Central memory CD4-positive, alpha-beta T cell (primary cell): ENCODE results near the gene PITX1.
"Not testable (repeated sequence)": the region's sequence is repeated elsewhere in the genome, so short reads cannot be mapped to it uniquely, and the experiment has no call there.

Experiments used
- DNase-seq: peaks from one replicate; pipeline ENCODE4 v3.0.0; 2022

The PITX1 gene

DNA sequence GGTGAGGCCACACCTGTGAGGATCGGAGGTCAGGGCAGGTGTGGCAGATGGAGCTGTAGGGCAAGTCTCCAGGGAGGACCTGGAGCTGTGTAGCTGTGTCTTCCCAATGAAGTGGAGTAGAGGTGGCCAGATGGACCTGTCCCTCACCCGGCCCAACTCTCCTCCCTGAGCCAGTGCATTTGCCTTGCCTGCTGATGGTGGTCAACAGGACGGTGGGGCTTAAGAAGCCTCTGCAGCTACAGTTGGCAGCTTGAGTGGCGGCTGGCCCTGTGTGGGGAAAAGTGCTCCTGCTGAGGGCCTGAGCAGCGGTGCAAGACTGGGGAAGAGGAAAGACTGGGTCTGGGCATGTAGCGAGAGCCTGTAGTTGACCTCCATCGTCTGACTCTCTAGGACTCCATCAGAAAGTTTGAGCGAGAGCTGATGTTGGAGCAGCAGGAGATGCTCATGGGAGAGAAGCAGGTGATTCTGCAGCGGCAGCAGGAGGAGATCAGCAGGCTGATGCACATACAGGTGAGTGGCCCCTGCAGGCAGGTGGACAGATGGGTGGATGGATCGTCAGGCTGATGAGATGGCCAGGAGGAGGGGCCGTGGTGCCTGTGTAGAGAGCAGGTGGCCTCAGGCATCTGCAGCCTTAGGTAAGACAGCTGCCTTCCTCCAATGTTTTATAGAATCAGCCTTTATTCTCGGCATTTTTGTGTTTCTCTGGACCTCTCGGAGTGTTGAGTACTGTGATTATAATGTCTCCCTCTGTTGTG lies 24.9 kb downstream of the PITX1 start:
- DNase-seq, result no peak

DNA sequence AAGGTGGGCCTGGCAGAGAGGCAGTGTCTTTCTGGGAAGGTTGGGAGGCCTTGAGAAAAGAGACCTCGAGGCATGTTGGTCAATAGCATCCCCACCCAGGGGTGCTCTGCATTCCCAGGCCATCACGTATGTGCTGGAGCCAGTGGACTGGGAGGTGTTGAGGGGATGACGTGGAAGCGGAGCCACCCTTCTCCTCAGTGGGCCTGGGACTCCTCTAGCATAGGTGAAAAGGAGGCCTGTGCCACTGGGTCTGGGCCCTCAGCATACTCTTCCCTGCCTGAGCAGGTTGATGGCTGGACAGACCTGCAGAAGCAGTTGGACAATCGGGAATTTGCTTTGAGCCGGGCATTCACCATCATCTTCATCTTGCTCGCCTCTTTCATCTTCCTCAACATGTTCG lies 25.5 kb downstream of the PITX1 start:
- no peak for DNase-seq

DNA sequence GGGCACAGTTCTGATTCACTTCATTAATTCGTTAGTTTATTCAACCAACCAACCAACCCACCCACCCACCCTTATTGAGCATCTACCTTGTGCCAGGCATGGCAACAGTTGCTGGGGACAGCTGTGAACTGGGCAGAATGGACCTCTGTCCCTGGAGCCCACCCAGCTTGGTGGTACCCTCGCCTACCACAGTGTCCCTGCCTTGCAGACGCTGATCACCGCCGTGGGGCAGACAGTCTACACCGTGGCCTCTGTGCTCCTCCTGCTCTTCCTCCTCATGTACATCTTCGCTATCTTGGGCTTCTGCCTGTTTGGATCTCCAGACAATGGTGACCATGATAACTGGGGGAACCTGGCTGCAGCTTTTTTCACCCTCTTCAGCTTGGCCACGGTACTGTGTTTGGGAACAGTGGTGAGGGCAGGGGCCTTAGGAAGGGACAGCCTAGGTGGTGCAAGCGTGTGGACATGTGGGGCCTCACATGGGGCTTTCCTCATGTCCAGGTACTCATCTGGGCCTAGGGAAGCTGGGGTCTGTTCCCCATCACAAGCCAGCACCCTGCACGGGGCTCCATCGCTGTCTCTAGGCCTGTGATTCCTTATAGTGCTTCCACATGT lies 26.2 kb downstream of the PITX1 start:
- DNase-seq, result no peak

DNA sequence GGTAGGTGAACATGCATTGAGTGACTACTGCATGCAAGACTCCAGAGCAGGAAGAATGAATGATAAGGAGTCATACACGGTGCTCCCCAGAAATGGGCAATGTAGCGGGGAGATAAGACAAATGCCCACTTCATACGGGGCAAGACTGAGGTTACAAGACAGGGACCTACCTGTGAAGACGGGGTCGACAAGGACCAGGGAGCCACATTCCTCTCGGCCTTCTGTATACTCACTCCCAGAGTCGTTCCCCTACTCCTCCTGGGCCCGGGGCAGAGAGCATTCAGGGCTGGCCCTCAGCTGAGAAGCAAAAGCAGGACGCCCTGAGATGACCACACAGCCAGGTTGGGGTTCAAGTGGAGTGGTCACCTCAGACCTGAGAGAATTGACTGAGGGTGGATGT lies 26.7 kb downstream of the PITX1 start:
- DNase-seq, result no peak

DNA sequence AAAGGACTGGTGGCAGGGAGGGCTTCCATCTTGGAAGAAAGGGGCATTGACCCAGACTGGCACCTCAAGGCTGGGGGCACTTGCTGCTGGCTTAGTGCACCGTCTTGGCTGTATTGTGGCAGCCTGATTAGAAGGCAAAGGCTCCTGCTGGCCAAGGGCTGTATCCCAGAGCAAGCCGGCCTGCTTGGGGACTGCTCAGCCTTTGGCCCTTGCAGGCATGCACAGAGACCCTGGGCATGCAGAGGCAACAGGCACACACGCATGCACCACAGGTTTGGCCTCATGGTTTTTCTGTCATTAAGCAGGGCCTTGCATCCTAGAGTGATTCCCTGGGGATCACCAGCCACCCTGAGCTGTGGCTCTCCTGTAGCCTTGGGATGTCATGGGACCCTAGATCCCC lies 29.0 kb downstream of the PITX1 start:
- no peak for DNase-seq

DNA sequence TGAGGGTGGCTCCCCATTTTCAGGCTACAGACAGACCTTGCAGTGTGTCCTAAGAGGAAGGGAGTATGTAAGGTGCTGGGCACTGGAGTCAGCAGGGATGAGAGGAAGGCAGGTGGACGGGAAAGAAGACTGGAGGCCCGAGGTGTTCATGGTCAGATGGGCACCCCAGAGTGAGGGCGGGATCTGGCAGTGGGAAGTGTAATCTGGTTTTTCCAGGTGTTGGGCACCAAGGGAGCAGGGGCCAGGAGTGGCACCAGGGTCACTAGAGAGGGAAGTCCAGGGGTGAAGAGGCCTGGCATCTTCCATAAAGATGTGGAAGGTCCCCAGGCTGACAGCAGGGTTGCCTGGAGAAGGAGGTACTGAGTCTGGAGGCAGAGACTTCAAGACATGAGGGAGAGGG lies 29.7 kb downstream of the PITX1 start:
- no peak for DNase-seq

DNA sequence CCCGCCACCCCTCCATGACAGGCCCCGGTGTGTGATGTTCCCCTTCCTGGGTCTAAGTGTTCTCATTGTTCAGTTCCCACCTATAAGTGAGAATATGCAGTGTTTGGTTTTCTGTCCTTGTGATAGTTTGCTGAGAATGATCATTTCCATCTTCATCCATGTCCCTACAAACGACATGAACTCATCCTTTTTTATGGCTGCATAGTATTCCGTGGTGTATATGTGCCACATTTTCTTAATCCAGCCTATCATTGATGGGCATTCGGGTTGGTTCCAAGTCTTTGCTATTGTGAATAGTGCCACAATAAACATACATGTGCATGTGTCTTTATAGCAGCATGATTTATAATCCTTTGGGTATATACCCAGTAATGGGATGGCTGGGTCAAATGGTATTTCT lies 36.0 kb downstream of the PITX1 start:
- DNase-seq, result not testable (repeated sequence)

DNA sequence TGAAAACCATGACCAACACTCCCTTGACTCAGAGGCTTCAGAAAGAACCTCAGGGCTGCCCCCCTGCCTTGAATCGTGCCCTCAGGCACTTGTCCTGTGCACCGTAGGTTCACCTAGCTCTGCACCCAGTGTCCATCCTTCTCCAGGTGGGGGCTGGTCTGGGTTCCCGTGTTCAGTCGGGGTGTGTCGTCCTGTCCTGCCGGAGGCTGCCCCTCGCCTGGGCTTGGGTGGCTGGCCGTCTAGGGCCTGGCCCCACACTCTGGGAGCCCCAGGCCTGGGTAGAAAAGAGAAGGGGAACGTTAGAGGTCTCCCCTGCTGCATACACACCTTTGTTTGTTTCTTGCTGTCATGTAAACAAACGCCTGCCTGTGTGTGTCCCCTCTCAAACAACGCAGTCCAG lies 37.0 kb downstream of the PITX1 start:
- no peak for DNase-seq

DNA sequence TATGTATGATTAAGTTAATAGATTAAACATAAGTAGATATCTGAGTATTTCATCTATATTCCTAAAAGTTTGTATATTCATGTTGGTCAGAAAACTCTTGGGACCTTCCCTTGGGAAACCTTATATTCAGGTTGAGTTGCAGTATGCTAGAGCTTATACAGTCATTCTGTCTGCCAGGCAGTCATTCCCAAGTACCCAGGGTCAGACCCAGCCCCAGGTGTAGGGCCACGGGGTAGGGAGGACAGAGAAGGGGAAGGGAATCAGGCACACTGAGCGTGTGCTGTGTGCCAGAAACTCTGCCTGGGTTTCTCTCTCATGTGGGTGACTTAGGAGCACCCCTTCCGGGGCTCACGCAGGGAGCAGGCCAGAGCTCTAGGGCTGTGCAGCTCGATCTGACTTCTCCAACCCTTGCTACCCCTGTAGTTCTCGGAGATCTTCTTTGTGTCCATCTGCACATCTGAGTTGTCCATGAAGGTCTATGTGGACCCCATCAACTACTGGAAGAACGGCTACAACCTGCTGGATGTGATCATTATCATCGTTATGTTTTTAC lies 38.1 kb downstream of the PITX1 start:
- DNase-seq, result no peak

DNA sequence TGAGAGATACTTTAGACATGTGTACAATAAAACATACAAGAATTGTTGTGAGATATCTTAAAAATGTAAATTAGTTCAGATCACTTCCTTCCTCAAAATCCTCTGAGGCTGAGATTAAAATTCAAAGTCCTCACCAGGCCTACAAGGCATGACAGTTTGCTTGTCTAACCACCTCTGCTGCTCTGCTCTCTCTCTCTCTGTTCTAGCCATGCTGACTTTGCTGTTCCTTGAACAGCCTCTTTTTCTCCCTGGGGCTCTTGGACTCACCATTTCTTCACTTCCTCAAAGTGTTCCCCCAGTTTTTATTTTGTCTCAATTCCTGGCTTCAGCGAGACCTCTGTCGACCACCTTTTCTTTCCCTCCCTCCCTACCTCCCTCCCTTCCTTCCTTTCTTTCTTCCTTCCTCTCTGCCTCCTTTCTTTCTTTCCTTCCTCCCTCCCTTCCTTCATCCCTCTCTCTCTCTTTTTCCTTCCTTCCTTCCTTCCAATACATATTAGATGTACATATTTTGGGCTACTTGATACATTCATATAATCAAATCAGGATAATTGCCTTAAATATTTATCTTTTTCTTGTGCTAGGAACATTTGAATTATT lies 39.4 kb downstream of the PITX1 start:
- no peak for DNase-seq

DNA sequence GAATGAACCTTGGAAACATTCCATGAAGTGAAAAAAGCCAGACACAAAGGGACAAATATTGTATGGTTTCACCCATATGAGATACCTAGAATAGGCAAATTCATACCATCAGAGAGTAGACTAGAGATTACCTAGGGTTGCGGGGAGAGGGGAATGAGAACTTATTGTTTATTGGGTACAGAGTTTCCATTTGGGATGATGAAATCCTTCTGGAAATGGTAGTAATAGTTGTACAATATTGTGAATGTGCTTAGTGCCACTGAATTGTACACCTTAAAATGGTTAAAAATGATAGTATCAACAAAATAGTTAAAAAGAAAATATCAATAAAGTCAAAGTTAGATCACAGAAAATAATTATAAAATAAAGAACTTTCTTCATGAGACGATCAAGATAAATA lies 40.9 kb downstream of the PITX1 start:
- DNase-seq, result no peak

DNA sequence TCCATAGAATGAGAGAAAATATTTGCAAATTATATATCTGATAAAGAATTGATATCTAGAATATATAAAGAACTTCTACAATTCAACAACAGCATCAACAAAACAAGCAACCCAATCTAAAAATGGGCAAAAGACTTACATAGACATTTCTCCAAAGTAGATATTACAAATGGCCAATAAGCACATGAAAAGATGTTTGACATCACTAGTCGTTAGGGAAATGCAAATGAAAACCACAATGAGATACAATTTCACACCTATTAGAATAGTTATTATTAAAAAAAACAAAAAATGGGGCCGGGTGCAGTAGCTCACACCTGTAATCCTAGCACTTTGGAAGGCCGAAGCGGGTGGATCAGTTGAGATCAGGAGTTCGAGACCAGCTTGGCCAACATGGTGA lies 41.9 kb downstream of the PITX1 start:
- no peak for DNase-seq

DNA sequence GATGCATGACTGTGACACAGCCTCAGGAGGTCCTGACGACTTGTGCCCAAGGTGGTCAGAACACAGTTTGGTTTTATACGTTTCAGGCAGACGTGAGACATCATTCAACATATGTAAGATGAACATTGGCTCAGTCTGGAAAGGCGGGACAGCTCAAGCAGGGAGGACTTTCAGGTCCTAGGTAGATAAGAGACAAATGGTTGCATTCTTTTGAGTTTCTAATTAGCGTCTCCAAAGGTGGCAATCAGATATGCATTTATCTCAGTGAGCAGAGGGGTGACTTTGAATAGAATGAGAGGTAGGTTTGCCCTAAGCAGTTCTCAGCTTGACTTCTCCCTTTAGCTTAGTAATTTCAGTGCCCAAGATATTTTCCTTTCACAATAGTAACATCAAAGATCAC lies 43.8 kb downstream of the PITX1 start:
- not testable (repeated sequence) for DNase-seq

DNA sequence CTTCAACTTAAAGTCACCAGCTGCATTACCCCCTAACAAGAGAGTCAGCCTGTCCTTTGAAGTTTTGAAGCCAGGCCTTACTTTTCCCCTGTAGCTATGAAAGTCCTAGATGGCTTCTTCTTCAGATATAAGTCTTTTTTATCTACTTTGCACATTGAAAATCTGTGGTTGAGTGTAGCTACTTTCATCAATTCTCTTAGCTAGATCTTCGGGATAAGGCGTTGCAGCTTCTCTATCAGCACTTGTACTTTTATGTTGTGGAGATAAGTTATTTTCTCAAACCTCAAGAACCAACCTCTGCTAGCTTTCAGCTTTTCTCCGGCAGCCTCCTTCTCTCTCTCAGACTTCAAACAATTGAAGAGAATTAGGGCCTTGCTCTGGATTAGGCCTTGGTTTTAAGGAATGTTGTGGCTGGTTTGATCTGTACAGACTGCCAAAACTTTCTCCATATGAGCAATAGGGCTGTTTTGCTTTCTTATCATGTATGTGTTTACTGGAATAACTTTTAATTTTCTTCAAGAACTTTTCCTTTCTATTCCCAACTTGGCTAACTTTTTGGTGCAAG lies 44.7 kb downstream of the PITX1 start:
- DNase-seq, result no peak

DNA sequence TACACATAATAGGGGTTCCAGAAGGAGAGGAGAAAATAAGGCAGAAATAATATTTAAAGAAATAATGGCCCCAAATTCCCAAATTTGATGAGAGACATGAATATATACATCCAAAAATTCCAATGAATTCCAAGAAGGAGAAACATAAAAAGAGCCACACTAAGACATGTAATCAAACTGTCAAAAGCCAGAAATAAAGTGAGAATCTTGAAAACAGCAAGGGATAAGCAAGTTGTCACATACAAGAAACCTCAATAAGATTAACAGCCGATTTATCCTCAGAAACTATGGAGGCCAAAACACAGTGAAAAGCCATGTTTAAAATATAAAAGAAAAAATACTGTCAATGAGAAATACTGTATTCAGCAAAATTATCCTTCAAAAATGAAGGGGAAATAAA lies 51.8 kb downstream of the PITX1 start:
- DNase-seq, result no peak

DNA sequence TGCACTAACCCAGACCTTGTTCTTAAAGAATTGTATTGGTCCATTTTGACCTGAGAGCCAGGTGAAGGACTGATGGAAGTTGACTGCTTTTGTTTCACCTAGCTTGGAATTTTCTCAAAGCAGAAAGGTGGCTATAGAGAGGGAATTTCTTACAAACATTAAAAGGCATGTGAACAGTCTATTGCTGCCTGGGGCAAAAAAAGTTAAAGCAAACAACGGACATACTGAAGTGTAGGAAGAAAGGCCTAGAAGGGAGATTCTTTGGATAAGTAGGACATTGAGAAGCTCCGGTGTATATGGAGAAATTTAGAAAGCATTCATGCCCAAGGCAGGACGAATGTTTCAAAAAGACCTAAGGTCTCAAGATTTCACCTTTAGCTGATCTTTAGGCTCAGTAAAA lies 54.6 kb downstream of the PITX1 start:
- DNase-seq, result no peak
